HG03457 (cell line): ENCODE results near the gene SEL1L.
"Not testable (repeated sequence)": the region's sequence is repeated elsewhere in the genome, so short reads cannot be mapped to it uniquely, and the experiment has no call there.

Source experiments
- ATAC-seq: cut with Tn5 transposase; IDR thresholded peaks from one replicate; pipeline ENCODE4 v1.9.1; 2021; ENCODE audit warnings: moderate number of reproducible peaks; ENCODE audit not compliant: unreplicated experiment

Gene SEL1L

GRCh38 chr14:81529391-81529790, 4.3 kb downstream of the SEL1L start:
- ATAC-seq = no peak

GRCh38 chr14:81525129-81525528, 8.5 kb downstream of the SEL1L start:
- no peak for ATAC-seq

- no peak for ATAC-seq
Measured at GRCh38 chr14:81523616-81524015, 10.0 kb downstream of the SEL1L start.

- no peak for ATAC-seq
Measured at GRCh38 chr14:81523016-81523415, 10.6 kb downstream of the SEL1L start.

GRCh38 chr14:81521356-81521755, 12.3 kb downstream of the SEL1L start:
- ATAC-seq = no peak

- peak; percentile 93 for ATAC-seq
Measured at GRCh38 chr14:81519200-81520011, 14.2 kb downstream of the SEL1L start.

GRCh38 chr14:81517798-81518398, 15.8 kb downstream of the SEL1L start:
- no peak for ATAC-seq

GRCh38 chr14:81516986-81517797, 16.5 kb downstream of the SEL1L start:
- no peak for ATAC-seq

GRCh38 chr14:81515927-81516326, 17.7 kb downstream of the SEL1L start:
- ATAC-seq = not testable (repeated sequence)

GRCh38 chr14:81512826-81513225, 20.8 kb downstream of the SEL1L start:
- ATAC-seq = not testable (repeated sequence)

- ATAC-seq = no peak
Measured at GRCh38 chr14:81511111-81511904, 22.3 kb downstream of the SEL1L start.

- no peak for ATAC-seq
Measured at GRCh38 chr14:81509838-81510452, 23.7 kb downstream of the SEL1L start.

GRCh38 chr14:81509321-81509720, 24.3 kb downstream of the SEL1L start:
- no peak for ATAC-seq

- no peak for ATAC-seq
Measured at GRCh38 chr14:81506487-81506886, 27.2 kb downstream of the SEL1L start.

- ATAC-seq = no peak
Measured at GRCh38 chr14:81504864-81505263, 28.8 kb downstream of the SEL1L start.

- no peak for ATAC-seq
Measured at GRCh38 chr14:81485781-81486180, 47.9 kb downstream of the SEL1L start.

GRCh38 chr14:81485372-81485771, 48.3 kb downstream of the SEL1L start:
- ATAC-seq = peak; percentile 94

- no peak for ATAC-seq
Measured at GRCh38 chr14:81484120-81484519, 49.5 kb downstream of the SEL1L start.

GRCh38 chr14:81480741-81481140, 52.9 kb downstream of the SEL1L start:
- ATAC-seq = no peak

- ATAC-seq = no peak
Measured at GRCh38 chr14:81478446-81478845, 55.2 kb downstream of the SEL1L start.
